GM12878 (cell line): Measurements from ENCODE around the gene HOXD3. TPM values are rescaled to one million over a fixed set of nuclear protein-coding genes. Genes with fewer than 3 reads are reported as not detected.
A peak's percentile ranks its signal among the peaks of the same experiment; 100 is the strongest.

ENCODE experiments used
- ATAC-seq: fragments of 200-7000 bp; cut with Tn5 transposase; 3 replicates; pipeline ENCODE4 v1.9.1; 2020; ENCODE audit warnings: mild to moderate bottlenecking, moderate library complexity
- BruUV-seq: library from RNA; stranded (reverse); fragments of 400-500 nt; replicated peaks from 2 replicates; lab custom pipeline; 2021; lab: Mats Ljungman, UMichigan
- CTCF ChIA-PET: fragments of 300-600 bp; sonication (Branson Sonifier 250); formaldehyde crosslinking; extraction: SDS; loops from one replicate; lab custom pipeline; 2021; ENCODE audit warnings: inconsistent platforms; lab: Yijun Ruan, JAX
- POLR2A ChIA-PET: fragments of 350-600 bp; formaldehyde crosslinking; extraction: SDS; loops from one replicate; lab custom pipeline; 2021; ENCODE audit warnings: inconsistent platforms; lab: Charles Lee
- RAD21 ChIA-PET: fragments of 300-600 bp; sonication (Branson Sonifier 250); formaldehyde crosslinking; loops from one replicate; lab custom pipeline; 2023; ENCODE audit warnings: antibody characterized with exemption; ENCODE audit not compliant: unreplicated experiment; lab: Charles Lee
- SMC1A ChIA-PET: fragments of 300-600 bp; sonication (Branson Sonifier 250); formaldehyde crosslinking; loops from one replicate; lab custom pipeline; 2023; ENCODE audit not compliant: unreplicated experiment, uncharacterized antibody; lab: Charles Lee
- DNase-seq: peaks from one replicate; pipeline ENCODE4 v3.0.0-alpha.2; 2011; ENCODE audit warnings: low read depth, low spot score
- FAIRE-seq: peaks from 3 replicates; lab custom pipeline; 2011; peaks lifted over from hg19 to GRCh38; lab: Jason Lieb, UNC
- H2AFZ ChIP-seq: 2 replicates; pipeline ENCODE4 v1.6.0; 2011; ENCODE audit warnings: low read depth, low read length, control low read depth; ENCODE audit not compliant: control insufficient read depth
- H3K27ac ChIP-seq: 2 replicates; pipeline ENCODE4 v1.5.1; 2011; ENCODE audit warnings: control low read depth; ENCODE audit not compliant: control insufficient read depth, insufficient read depth
- H3K27me3 ChIP-seq, 2 experiments: replicated peaks in 1 of 2; 2 replicates each; pipeline versions ENCODE4 v1.6.0 to v1.6.1; 2011; ENCODE audit warnings: low read length in 1 of 2; ENCODE audit not compliant: control insufficient read depth in 2 of 2, insufficient read depth in 2 of 2
- H3K36me3 ChIP-seq, 2 experiments: 2 replicates each; pipeline ENCODE4 v1.5.1; 2011; ENCODE audit warnings: low read length in 1 of 2; ENCODE audit not compliant: control insufficient read depth in 2 of 2, insufficient read depth in 2 of 2
- H3K4me1 ChIP-seq: 2 replicates; pipeline ENCODE4 v1.6.1; 2011; ENCODE audit warnings: mild to moderate bottlenecking, low read length, moderate library complexity, mixed read lengths; ENCODE audit not compliant: control insufficient read depth, insufficient read depth
- H3K4me2 ChIP-seq: 2 replicates; pipeline ENCODE4 v1.6.0; 2011; ENCODE audit warnings: control low read depth; ENCODE audit not compliant: control insufficient read depth, insufficient read depth
- H3K4me3 ChIP-seq: fragments of 200-600 bp; sonication (generic); 2 replicates; pipeline ENCODE4 v1.5.1; 2016
- H3K79me2 ChIP-seq: 2 replicates; pipeline ENCODE4 v1.6.0; 2011; ENCODE audit warnings: low read length; ENCODE audit not compliant: control insufficient read depth, insufficient read depth
- H3K9ac ChIP-seq: 2 replicates; pipeline ENCODE4 v1.8.0; 2011; ENCODE audit warnings: low read length, control low read depth, mixed read lengths; ENCODE audit not compliant: control insufficient read depth, insufficient read depth
- H3K9me3 ChIP-seq: replicated peaks from 3 replicates; pipeline ENCODE4 v1.5.1; 2011; ENCODE audit warnings: mild to moderate bottlenecking, low read length; ENCODE audit not compliant: control insufficient read depth, insufficient read depth
- H4K20me1 ChIP-seq: 2 replicates; pipeline ENCODE4 v1.6.0; 2011; ENCODE audit not compliant: control insufficient read depth, insufficient read depth
- BACH1 ChIP-seq: fragments of 450-650 bp; IDR thresholded peaks from 2 replicates; pipeline ENCODE4 v1.6.1; 2017; ENCODE audit warnings: mild to moderate bottlenecking, borderline replicate concordance
- BCL11A ChIP-seq: IDR thresholded peaks from 2 replicates; pipeline ENCODE4 v1.6.1; 2011; ENCODE audit warnings: low read depth, low read length
- CEBPB ChIP-seq, 2 experiments: fragments of 150-350 bp in 1 of 2; IDR thresholded peaks; 2 replicates each; pipeline ENCODE4 v1.6.1; 2012 to 2014; ENCODE audit warnings: low read depth in 2 of 2, low read length in 2 of 2, borderline replicate concordance in 1 of 2, inconsistent platforms in 1 of 2
- GATAD2B ChIP-seq: fragments of 450-650 bp; conservative IDR thresholded peaks from 2 replicates; pipeline ENCODE4 v1.6.1; 2017; ENCODE audit warnings: low read depth, mild to moderate bottlenecking, moderate library complexity
- NFXL1 ChIP-seq: fragments of 450-650 bp; IDR thresholded peaks from 2 replicates; pipeline ENCODE4 v1.6.1; 2017; ENCODE audit warnings: antibody characterized with exemption, mild to moderate bottlenecking, borderline replicate concordance
- NFYA ChIP-seq: IDR thresholded peaks from 2 replicates; pipeline ENCODE4 v1.6.1; 2011; ENCODE audit warnings: low read depth, mild to moderate bottlenecking, low read length, improper control_type of control experiment, borderline replicate concordance
- NRF1 ChIP-seq: conservative IDR thresholded peaks from 2 replicates; pipeline ENCODE4 v1.6.1; 2011; ENCODE audit warnings: mild to moderate bottlenecking, low read depth, low read length, improper control_type of control experiment
- RELA ChIP-seq: fragments of 450-650 bp; IDR thresholded peaks from 2 replicates; pipeline ENCODE4 v1.8.0; 2014; ENCODE audit warnings: borderline replicate concordance; ENCODE audit not compliant: partially characterized antibody
- SMARCA5 ChIP-seq: fragments of 450-650 bp; IDR thresholded peaks from 2 replicates; pipeline ENCODE4 v1.6.1; 2017; ENCODE audit warnings: mild to moderate bottlenecking
- SUZ12 ChIP-seq: fragments of 200-600 bp; sonication (generic); IDR thresholded peaks from one replicate; pipeline ENCODE4 v1.6.1; 2018; ENCODE audit warnings: antibody characterized with exemption, mild to moderate bottlenecking; ENCODE audit not compliant: unreplicated experiment
- TBL1XR1 ChIP-seq: IDR thresholded peaks from 2 replicates; pipeline ENCODE4 v1.6.1; 2012; ENCODE audit warnings: low read depth, low read length, improper control_type of control experiment
- WGBS: methylation state at CpG from one replicate; pipeline ENCODE4 v1.1.6; 2016; ENCODE audit warnings: low lambda C conversion rate; ENCODE audit not compliant: insufficient replicate concordance, insufficient coverage; ENCODE audit errors: missing lambda C conversion rate; 5-methylcytosine and 5-hydroxymethylcytosine counted together
- in situ Hi-C: fragments of 300-500 bp; cut with MboI; formaldehyde crosslinking; loops from 9 replicates; pipeline ENCODE4 v1.14.3; 2018; ENCODE audit warnings: mixed read lengths
- intact Hi-C: fragments of 100-400 bp; cut with micrococcal nuclease; formaldehyde crosslinking; loops from one replicate; pipeline ENCODE4 v1.14.2; 2022; ENCODE audit not compliant: unreplicated experiment
- polyA plus RNA-seq, 11 experiments: library from polyadenylated mRNA; depleted of rRNA in 4 of 11; unstranded in 6 of 11; stranded (reverse) in 5 of 11; fragments of >200 nt; fragmentation: Nextera tagmentation in 4 of 11; fragmentation: Illumina TruSeq in 1 of 11; extraction: Ambion mirVana in 4 of 11; extraction: Trizol in 1 of 11; gene quantifications; 1 replicate in 1 of 11; 2 replicates in 10 of 11; pipeline versions ENCODE4 v1.2.1 to v1.2.3, GENCODE V29; 2011 to 2016; ENCODE audit warnings: inconsistent platforms in 2 of 11, missing spikeins in 2 of 11, low read depth in 1 of 11
- total RNA-seq, 4 experiments: library from RNA; depleted of rRNA in 3 of 4; stranded (reverse); fragments of >200 nt in 3 of 4; fragmentation: Illumina TruSeq in 1 of 4; extraction: Trizol in 1 of 4; gene quantifications; 2 replicates each; pipeline versions ENCODE4 v1.2.1 to v1.2.3, GENCODE V29; 2013 to 2021

The HOXD3 gene
- total and polyA plus RNA-seq, 10 of the 15 experiments (the other 5 are each of a cell fraction or from before 2014, with no cell fraction given) = not detected

DNA sequence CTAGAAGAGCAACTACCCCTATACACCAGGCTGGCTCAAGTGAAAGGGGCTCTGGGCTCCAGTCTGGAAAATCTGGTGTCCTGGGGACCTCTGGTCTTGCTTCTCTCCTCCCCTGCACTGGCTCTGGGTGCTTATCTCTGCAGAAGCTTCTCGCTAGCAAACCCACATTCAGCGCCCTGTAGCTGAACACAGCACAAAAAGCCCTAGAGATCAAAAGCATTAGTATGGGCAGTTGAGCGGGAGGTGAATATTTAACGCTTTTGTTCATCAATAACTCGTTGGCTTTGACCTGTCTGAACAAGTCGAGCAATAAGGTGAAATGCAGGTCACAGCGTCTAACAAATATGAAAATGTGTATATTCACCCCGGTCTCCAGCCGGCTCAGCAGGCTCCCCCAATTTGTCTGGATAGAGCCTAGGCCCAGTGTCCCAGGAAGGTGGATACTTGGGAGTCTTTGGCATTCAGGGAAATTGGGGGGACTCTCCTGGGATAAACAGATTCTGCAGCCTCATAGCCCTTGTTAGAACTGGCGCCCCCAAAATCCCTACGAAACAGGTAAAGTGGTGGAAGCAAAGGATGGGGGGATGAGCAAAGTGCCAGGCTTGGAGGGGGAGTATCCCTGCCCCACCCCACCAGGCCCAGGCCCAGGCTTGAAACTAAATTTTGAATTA, 8.2 kb upstream of the HOXD3 start:
- CTCF ChIA-PET = no interaction called here
- DNase-seq = no peak
- in situ Hi-C loops (loop anchor here (25.0 kb wide), 1 partner anchor 1188 kb away; no protein-coding TSS in a partner anchor), intact Hi-C loops (no loop called here)
- TF ChIP-seq TBL1XR1 (no peak), NRF1 (no peak), RELA (no peak), NFYA (no peak), SMARCA5 (no peak)
- Histone ChIP-seq H3K36me3 (no peaks in the 10 kb centered on the region), H3K27me3 (peaks cover 10 to 33% of the 10 kb centered on the region in 2 experiments), H3K4me2 (no peak overlapping the region), H3K27ac (no peak overlapping the region), H3K4me3 (no peak overlapping the region), H3K9ac (no peak overlapping the region), H4K20me1 (no peaks in the 10 kb centered on the region), H3K9me3 (no peaks in the 10 kb centered on the region), H2AFZ (no peak overlapping the region), H3K79me2 (no peaks in the 10 kb centered on the region), H3K4me1 (no peaks in the 10 kb centered on the region)
- POLR2A ChIA-PET = no interaction called here
- WGBS = 39% methylated on average over 11 of the region's 11 CpGs
- no TSS peak for BruUV-seq
- RAD21 ChIA-PET = no interaction called here
- ATAC-seq = no peak
- SMC1A ChIA-PET = no interaction called here
- FAIRE-seq = no peak

- no peaks in the 10 kb centered on the region for H3K79me2 ChIP-seq
- H3K4me3 ChIP-seq = no peak overlapping the region
- ChIA-PET POLR2A (no interaction called here), CTCF (no interaction called here), RAD21 (no interaction called here)
- H2AFZ ChIP-seq = no peak overlapping the region
- no peak for FAIRE-seq
- DNase-seq = no peak
- H3K4me2 ChIP-seq = no peak overlapping the region
- no peaks in the 10 kb centered on the region for H4K20me1 ChIP-seq
- H3K36me3 ChIP-seq = no peaks in the 10 kb centered on the region
- no peaks in the 10 kb centered on the region for H3K4me1 ChIP-seq
- no peak overlapping the region for H3K27ac ChIP-seq
- WGBS = 32% methylated on average over 22 of the region's 22 CpGs
- no TSS peak for BruUV-seq
- H3K27me3 ChIP-seq = peaks cover 11 to 33% of the 10 kb centered on the region in 2 experiments
- no peak overlapping the region for H3K9ac ChIP-seq
- in situ Hi-C loops = loop anchor here (25.0 kb wide), 1 partner anchor 1188 kb away; no protein-coding TSS in a partner anchor
- TF ChIP-seq BCL11A (no peak), SUZ12 (peak; percentile 13), CEBPB (IDR thresholded peaks at IDR 0.05; ENCODE audit: borderline replicate concordance in 1 of 2, low read depth in 2 of 2, low read length in 2 of 2) (no peak), GATAD2B (no peak), NFXL1 (no peak), BACH1 (no peak)
- TF ChIP-seq, all 136 proteins: peak for 1
- intact Hi-C loops = no loop called here
- H3K9me3 ChIP-seq = no peaks in the 10 kb centered on the region
- SMC1A ChIA-PET = no interaction called here
- no peak for ATAC-seq
Observed at GRCh38 chr2:176149481-176149938, 7.6 kb upstream of the HOXD3 start.
